Choroid plexus epithelial cell (primary cell): ENCODE data around the gene TRMT2A.

ENCODE experiments used
- DNase-seq: peaks from one replicate; pipeline ENCODE4 v3.0.0-alpha.2; 2010; ENCODE audit warnings: low read depth
- H3K4me3 ChIP-seq: 2 replicates; pipeline ENCODE4 v1.5.1; 2011; ENCODE audit warnings: low read depth, mild to moderate bottlenecking, control low read depth, low read length, moderate library complexity
- CTCF ChIP-seq: conservative IDR thresholded peaks from 2 replicates; pipeline ENCODE4 v1.5.1; 2011; ENCODE audit warnings: low read depth, mild to moderate bottlenecking, control low read depth, inconsistent platforms, low read length, moderate library complexity

The TRMT2A gene

DNA sequence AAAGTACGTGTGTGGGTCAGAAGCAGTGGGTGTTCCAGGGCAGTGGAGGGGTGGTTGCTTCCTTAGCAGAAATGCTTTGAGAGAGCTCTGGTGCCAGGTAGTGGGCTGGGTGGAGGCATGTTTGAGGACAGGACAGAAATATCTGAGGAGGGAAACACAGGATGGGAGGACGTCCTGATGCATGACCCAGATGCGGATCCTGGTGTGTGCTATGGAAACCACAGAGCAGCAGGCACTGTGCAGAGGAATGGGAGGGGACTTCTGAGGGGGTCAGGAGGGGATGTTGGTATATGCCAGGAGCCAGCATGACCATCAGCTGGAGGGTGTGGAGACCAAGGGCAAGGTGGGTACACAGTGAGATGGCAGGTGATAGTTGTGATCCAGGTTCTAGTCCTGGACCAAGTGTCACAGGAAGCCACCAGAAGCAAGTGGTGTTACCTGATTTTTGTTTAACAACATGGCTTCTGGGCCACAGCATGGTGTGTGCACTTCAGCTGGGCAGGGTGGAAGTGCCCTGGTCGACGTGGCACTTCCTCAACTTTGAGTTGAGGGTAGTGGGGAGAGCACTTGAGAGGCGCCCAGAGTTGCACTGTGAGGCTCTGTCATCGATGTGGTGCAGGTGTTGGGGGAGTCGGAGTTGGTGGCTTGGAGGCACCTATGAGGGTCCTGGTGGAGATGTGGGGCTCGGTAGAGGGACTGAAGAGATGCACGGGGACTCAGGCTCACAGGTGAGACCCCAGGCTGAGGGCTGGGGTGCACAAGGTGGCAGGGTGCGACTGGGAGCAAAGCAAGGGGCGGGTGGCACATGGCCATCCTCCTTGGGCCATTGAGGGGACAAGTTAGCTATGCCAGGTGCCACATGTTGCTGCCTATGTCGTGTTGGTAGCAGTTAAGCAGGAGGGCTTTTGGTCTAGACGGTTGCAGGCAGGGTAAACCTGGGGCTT is 29.4 kb downstream of the TRMT2A start:
- no peak for TF ChIP-seq CTCF
- no peak for DNase-seq
- H3K4me3 ChIP-seq, result no peak overlapping the region

- no peak for TF ChIP-seq CTCF
- no peak overlapping the region for H3K4me3 ChIP-seq
- no peak for DNase-seq
Measured at GRCh38 chr22:20086763-20087162, 30.3 kb downstream of the TRMT2A start.

DNA sequence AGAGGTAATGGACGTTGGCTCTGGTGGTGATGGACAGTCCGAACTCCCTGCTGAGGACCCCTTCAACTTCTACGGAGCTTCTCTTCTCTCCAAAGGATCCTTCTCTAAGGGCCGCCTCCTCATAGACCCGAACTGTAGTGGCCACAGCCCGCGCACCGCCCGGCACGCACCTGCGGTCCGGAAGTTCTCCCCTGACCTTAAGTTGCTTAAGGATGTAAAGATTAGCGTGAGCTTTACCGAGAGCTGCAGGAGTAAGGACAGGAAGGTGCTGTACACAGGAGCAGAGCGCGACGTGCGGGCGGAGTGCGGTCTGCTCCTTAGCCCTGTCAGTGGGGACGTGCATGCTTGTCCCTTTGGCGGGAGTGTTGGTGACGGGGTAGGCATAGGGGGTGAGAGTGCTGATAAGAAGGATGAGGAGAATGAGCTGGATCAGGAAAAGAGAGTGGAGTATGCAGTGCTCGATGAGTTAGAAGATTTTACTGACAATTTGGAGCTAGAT is 30.9 kb downstream of the TRMT2A start:
- TF ChIP-seq CTCF, result no peak
- H3K4me3 ChIP-seq, result no peak overlapping the region
- DNase-seq, result no peak

GRCh38 chr22:20085651-20086050 is 31.4 kb downstream of the TRMT2A start:
- no peak overlapping the region for H3K4me3 ChIP-seq
- TF ChIP-seq CTCF, result no peak
- DNase-seq, result no peak

- DNase-seq, result peak; percentile 12
- TF ChIP-seq CTCF, result peak; percentile 34
- no peak overlapping the region for H3K4me3 ChIP-seq
Measured at GRCh38 chr22:20084547-20085413, 32.2 kb downstream of the TRMT2A start.

DNA sequence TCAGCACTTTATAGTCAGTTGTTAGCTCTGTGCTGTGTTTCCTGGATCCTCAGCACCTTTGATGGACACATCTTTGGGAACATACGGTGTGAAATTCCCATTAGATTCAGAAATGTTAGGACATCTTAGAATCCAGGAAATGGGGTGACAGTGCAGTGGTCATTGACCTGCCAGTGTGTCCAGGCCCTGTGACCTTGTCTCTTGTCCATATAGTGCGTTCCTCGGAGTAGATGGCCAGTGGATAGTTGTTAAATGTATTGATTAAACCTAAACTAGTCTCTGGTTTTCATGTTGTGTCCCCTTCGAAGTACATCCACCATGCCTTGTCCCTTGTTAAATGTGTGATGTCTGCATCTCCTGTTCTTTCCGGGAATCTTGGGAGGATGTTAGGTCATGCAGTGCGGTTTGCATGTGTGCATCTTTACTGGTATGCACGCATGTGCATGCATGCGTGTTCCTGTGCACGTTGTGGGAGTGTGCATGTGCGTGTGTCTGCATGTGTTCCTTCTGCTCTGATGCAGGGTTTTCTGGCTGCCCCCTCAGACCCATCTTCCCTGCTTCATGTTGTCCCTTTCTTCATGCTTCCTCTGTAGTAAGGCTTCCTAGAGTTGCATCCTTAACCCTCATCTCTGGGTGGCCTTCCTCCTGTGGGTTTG is 33.0 kb downstream of the TRMT2A start:
- no peak for TF ChIP-seq CTCF
- no peak overlapping the region for H3K4me3 ChIP-seq
- DNase-seq, result no peak
